Esophagus muscularis mucosa (tissue), 4 donors: ENCODE results near the gene TAL1. TPM values are rescaled to one million over a fixed set of nuclear protein-coding genes. Genes with fewer than 3 reads are reported as not detected.

Experiments used
- DNase-seq: peaks from one replicate; pipeline ENCODE4 v3.0.0-alpha.2; 2017; ENCODE audit errors: extremely low spot score
- H3K27ac ChIP-seq, 4 donors: fragments of 200-600 bp; sonication (generic); replicated peaks in 1 of 4; 1 replicate in 3 of 4; 2 replicates in 1 of 4; pipeline ENCODE4 v1.5.1; 2016 to 2019; ENCODE audit warnings: mild to moderate bottlenecking in 1 of 4
- H3K27me3 ChIP-seq, 4 donors: fragments of 200-600 bp; sonication (generic); one replicate each; pipeline versions ENCODE4 v1.5.1 to v1.6.0; 2016 to 2019
- H3K36me3 ChIP-seq, 4 donors: fragments of 200-600 bp; sonication (generic); one replicate each; pipeline ENCODE4 v1.5.1; 2016 to 2019
- H3K4me1 ChIP-seq, 4 donors: fragments of 200-600 bp; sonication (generic); one replicate each; pipeline ENCODE4 v1.5.1; 2016 to 2019
- H3K4me3 ChIP-seq, 4 donors: fragments of 200-600 bp; sonication (generic); 1 replicate in 2 of 4; 2 replicates in 2 of 4; pipeline ENCODE4 v1.5.1; 2016 to 2019; ENCODE audit warnings: mild to moderate bottlenecking in 4 of 4, moderate library complexity in 1 of 4
- H3K9me3 ChIP-seq, 4 donors: fragments of 200-600 bp; sonication (generic); 1 replicate in 3 of 4; 2 replicates in 1 of 4; pipeline ENCODE4 v1.5.1; 2016 to 2019
- CTCF ChIP-seq, 3 experiments: fragments of 200-600 bp in 2 of 3; fragments of 450-650 bp in 1 of 3; sonication (generic) in 2 of 3; IDR thresholded peaks; one replicate each; pipeline ENCODE4 v1.5.1; 2017 to 2019; ENCODE audit warnings: antibody characterized with exemption in 3 of 3, mild to moderate bottlenecking in 2 of 3, moderate library complexity in 1 of 3
- EP300 ChIP-seq: sonication (generic); formaldehyde crosslinking; IDR thresholded peaks from one replicate; pipeline ENCODE4 v1.6.1; 2017; ENCODE audit warnings: antibody characterized with exemption
- POLR2A ChIP-seq: fragments of 450-650 bp; IDR thresholded peaks from one replicate; pipeline ENCODE4 v1.6.1; 2017; ENCODE audit warnings: antibody characterized with exemption, moderate library complexity, mild to moderate bottlenecking, low read depth
- POLR2AphosphoS5 ChIP-seq, 2 donors: sonication (generic); formaldehyde crosslinking; IDR thresholded peaks; one replicate each; pipeline ENCODE4 v1.6.1; 2017; ENCODE audit warnings: antibody characterized with exemption in 2 of 2
- WGBS: methylation state at CpG from one replicate; pipeline ENCODE4 v1.1.5; 2018; 5-methylcytosine and 5-hydroxymethylcytosine counted together
- intact Hi-C: fragments of 100-400 bp; cut with DNase I; formaldehyde crosslinking; loops from one replicate; pipeline ENCODE4 v1.15.1; 2023
- total RNA-seq, 4 donors: library from RNA; depleted of rRNA; stranded (reverse); fragments of >200 nt; gene quantifications; one replicate each; pipeline versions ENCODE4 v1.1.0 to v1.2.1, GENCODE V29; 2016

TAL1 gene
- total RNA-seq, 4 donors from 2014 or later, result 2.5 to 4.8 (median 4.1) TPM

GRCh38 chr1:47223921-47224675 is 7.9 kb downstream of the TAL1 start:
- H3K4me3 ChIP-seq, result no peak overlapping the region
- TF ChIP-seq CTCF (IDR thresholded peaks at IDR 0.05), result no peak
- TF ChIP-seq POLR2AphosphoS5 (IDR thresholded peaks at IDR 0.05), result no peak
- TF ChIP-seq EP300, result no peak
- TF ChIP-seq POLR2A, result no peak
- H3K27me3 ChIP-seq, result peaks cover 3 to 82% (median 47%) of the 10 kb centered on the region in 4 donors
- H3K27ac ChIP-seq, result no peak overlapping the region
- 39% methylated on average over 8 of the region's 9 CpGs for WGBS
- H3K9me3 ChIP-seq, result no peaks in the 10 kb centered on the region
- peaks cover 0 to 11% (median 4%) of the 10 kb centered on the region in 4 donors for H3K36me3 ChIP-seq
- intact Hi-C loops, result no loop called here
- no peak for DNase-seq
- peaks cover 21 to 28% (median 24%) of the 10 kb centered on the region in 4 donors for H3K4me1 ChIP-seq

- WGBS, result 49% methylated on average over 9 of the region's 10 CpGs
- H3K4me3 ChIP-seq, result no peak overlapping the region
- no peaks in the 10 kb centered on the region for H3K9me3 ChIP-seq
- intact Hi-C loops, result no loop called here
- no peak for DNase-seq
- peaks cover 21 to 26% (median 24%) of the 10 kb centered on the region in 4 donors for H3K4me1 ChIP-seq
- peaks cover 3 to 75% (median 41%) of the 10 kb centered on the region in 4 donors for H3K27me3 ChIP-seq
- TF ChIP-seq POLR2AphosphoS5 (IDR thresholded peaks at IDR 0.05) (no peak), POLR2A (no peak), EP300 (no peak), CTCF (IDR thresholded peaks at IDR 0.05) (no peak)
- H3K27ac ChIP-seq, result no peak overlapping the region
- peaks cover 0 to 11% (median 4%) of the 10 kb centered on the region in 4 donors for H3K36me3 ChIP-seq
Measured at GRCh38 chr1:47223174-47223920, 8.7 kb downstream of the TAL1 start.

- 90% methylated on average over 3 of the region's 3 CpGs for WGBS
- Histone ChIP-seq H3K9me3 (no peaks in the 10 kb centered on the region), H3K36me3 (peaks cover 0 to 11% (median 4%) of the 10 kb centered on the region in 4 donors), H3K27ac (no peak overlapping the region), H3K4me3 (no peak overlapping the region), H3K27me3 (peaks cover 3 to 66% (median 40%) of the 10 kb centered on the region in 4 donors), H3K4me1 (peaks cover 21 to 26% (median 24%) of the 10 kb centered on the region in 4 donors)
- TF ChIP-seq POLR2A (no peak), EP300 (no peak), POLR2AphosphoS5 (IDR thresholded peaks at IDR 0.05) (no peak), CTCF (IDR thresholded peaks at IDR 0.05) (no peak)
- no peak for DNase-seq
- intact Hi-C loops, result no loop called here
Measured at GRCh38 chr1:47222476-47222875, 9.5 kb downstream of the TAL1 start.

- 93% methylated on average over 18 of the region's 29 CpGs for WGBS
- intact Hi-C loops, result no loop called here
- peaks cover 0 to 38% (median 16%) of the 10 kb centered on the region in 4 donors for H3K27me3 ChIP-seq
- no peak for TF ChIP-seq POLR2AphosphoS5 (IDR thresholded peaks at IDR 0.05)
- no peak for TF ChIP-seq CTCF (IDR thresholded peaks at IDR 0.05)
- no peak for TF ChIP-seq POLR2A
- TF ChIP-seq EP300, result no peak
- peaks cover 0 to 11% (median 4%) of the 10 kb centered on the region in 4 donors for H3K36me3 ChIP-seq
- no peak for DNase-seq
- peaks cover 2 to 5% (median 3%) of the 10 kb centered on the region in 4 donors for H3K4me1 ChIP-seq
- no peak overlapping the region for H3K4me3 ChIP-seq
- no peaks in the 10 kb centered on the region for H3K9me3 ChIP-seq
- H3K27ac ChIP-seq, result no peak overlapping the region
Measured at GRCh38 chr1:47219590-47220220, 12.3 kb downstream of the TAL1 start.
